GM23338 (cell line): ENCODE data around the gene PRKCI. TPM values are rescaled to one million over a fixed set of nuclear protein-coding genes. Genes with fewer than 3 reads are reported as not detected.

ENCODE experiments used
- ATAC-seq: fragments of 200-7000 bp; cut with Tn5 transposase; 3 replicates; pipeline ENCODE4 v1.9.1; 2020
- DNase-seq: peaks from one replicate; pipeline ENCODE4 v3.0.0-alpha.2; 2015; ENCODE audit warnings: low spot score
- H2AFZ ChIP-seq: fragments of 200-600 bp; sonication (generic); 2 replicates; pipeline ENCODE4 v1.8.0; 2016; ENCODE audit warnings: antibody characterized with exemption, mild to moderate bottlenecking, moderate library complexity
- H3F3A ChIP-seq: fragments of 200-600 bp; sonication (generic); replicated peaks from 2 replicates; pipeline ENCODE4 v1.8.0; 2017; ENCODE audit warnings: antibody characterized with exemption, mixed run types, low read depth
- H3K27ac ChIP-seq: fragments of 200-600 bp; sonication (generic); 2 replicates; pipeline ENCODE4 v1.6.1; 2016; ENCODE audit warnings: low read depth
- H3K27me3 ChIP-seq: fragments of 200-600 bp; sonication (generic); 2 replicates; pipeline ENCODE4 v1.8.0; 2016; ENCODE audit warnings: mild to moderate bottlenecking, mixed run types, moderate library complexity; ENCODE audit not compliant: insufficient read depth
- H3K36me3 ChIP-seq: fragments of 200-600 bp; sonication (generic); 2 replicates; pipeline ENCODE4 v1.8.0; 2016; ENCODE audit warnings: mild to moderate bottlenecking; ENCODE audit not compliant: insufficient read depth
- H3K4me1 ChIP-seq: fragments of 200-600 bp; sonication (generic); 2 replicates; pipeline ENCODE4 v1.8.0; 2016; ENCODE audit warnings: mild to moderate bottlenecking, moderate library complexity; ENCODE audit not compliant: insufficient read depth
- H3K4me2 ChIP-seq: fragments of 200-600 bp; sonication (generic); 2 replicates; pipeline ENCODE4 v1.7.1; 2017; ENCODE audit warnings: mixed run types
- H3K4me3 ChIP-seq: fragments of 200-600 bp; sonication (generic); 2 replicates; pipeline ENCODE4 v1.6.1; 2016; ENCODE audit warnings: mixed run types
- H3K79me2 ChIP-seq: fragments of 200-600 bp; sonication (generic); replicated peaks from 2 replicates; pipeline ENCODE4 v1.8.0; 2017; ENCODE audit warnings: mild to moderate bottlenecking; ENCODE audit not compliant: insufficient read depth
- H3K9me2 ChIP-seq: fragments of 200-600 bp; sonication (generic); 2 replicates; pipeline ENCODE4 v1.8.0; 2017; ENCODE audit not compliant: insufficient read depth
- H4K20me1 ChIP-seq: fragments of 200-600 bp; sonication (generic); replicated peaks from 2 replicates; pipeline ENCODE4 v1.8.0; 2017; ENCODE audit warnings: mild to moderate bottlenecking; ENCODE audit not compliant: insufficient read depth
- H3K27ac Mint-ChIP-seq: 2 replicates; pipeline ENCODE4 v1.8.0; 2020; ENCODE audit warnings: inconsistent platforms, mild to moderate bottlenecking, moderate library complexity, mixed read lengths
- H3K27me3 Mint-ChIP-seq: 3 replicates; pipeline ENCODE4 v1.8.0; 2022; ENCODE audit warnings: low read depth, mild to moderate bottlenecking, moderate library complexity, mixed read lengths, inconsistent platforms; ENCODE audit not compliant: insufficient read depth, poor library complexity
- H3K36me3 Mint-ChIP-seq: 3 replicates; pipeline ENCODE4 v1.8.0; 2021; ENCODE audit warnings: low read depth, mild to moderate bottlenecking, inconsistent platforms, moderate library complexity, mixed read lengths
- H3K4me1 Mint-ChIP-seq: 3 replicates; pipeline ENCODE4 v1.8.0; 2020; ENCODE audit warnings: mild to moderate bottlenecking, inconsistent platforms, mixed read lengths
- H3K4me3 Mint-ChIP-seq: 3 replicates; pipeline ENCODE4 v1.8.0; 2021; ENCODE audit warnings: moderate library complexity, mild to moderate bottlenecking, inconsistent platforms, mixed read lengths
- H3K9me3 Mint-ChIP-seq: 3 replicates; pipeline ENCODE4 v1.8.0; 2020; ENCODE audit warnings: moderate library complexity, mild to moderate bottlenecking, inconsistent platforms, mixed read lengths
- CREB1 ChIP-seq: fragments of 250-450 bp; sonication (Bioruptor Pico); IDR thresholded peaks from 2 replicates; pipeline ENCODE4 v1.5.0; 2020; ENCODE audit warnings: low read depth, mild to moderate bottlenecking, moderate library complexity
- CTCF ChIP-seq, 2 experiments: fragments of 200-600 bp in 1 of 2; sonication (generic) in 1 of 2; conservative IDR thresholded peaks; 2 replicates each; pipeline versions ENCODE4 v1.5.1 to v1.6.1; 2016 to 2017; ENCODE audit warnings: antibody characterized with exemption in 2 of 2, low read depth in 2 of 2, mild to moderate bottlenecking in 2 of 2, moderate library complexity in 1 of 2
- ETS1 ChIP-seq: IDR thresholded peaks from 2 replicates; pipeline ENCODE4 v1.6.1; 2016; ENCODE audit warnings: antibody characterized with exemption
- EZH2 ChIP-seq: fragments of 200-600 bp; sonication (generic); IDR thresholded peaks from one replicate; pipeline ENCODE4 v1.8.0; 2017; ENCODE audit warnings: antibody characterized with exemption, mild to moderate bottlenecking, low read depth; ENCODE audit not compliant: unreplicated experiment
- EZH2phosphoT487 ChIP-seq: fragments of 200-600 bp; sonication (generic); IDR thresholded peaks from one replicate; pipeline ENCODE4 v1.8.1; 2018; ENCODE audit warnings: antibody characterized with exemption; ENCODE audit not compliant: unreplicated experiment
- JUNB ChIP-seq: IDR thresholded peaks from one replicate; pipeline ENCODE4 v1.6.1; 2016; ENCODE audit warnings: antibody characterized with exemption; ENCODE audit not compliant: unreplicated experiment
- NANOG ChIP-seq: IDR thresholded peaks from 2 replicates; pipeline ENCODE4 v1.6.1; 2016; ENCODE audit warnings: antibody characterized with exemption, borderline replicate concordance
- POLR2AphosphoS5 ChIP-seq: IDR thresholded peaks from 2 replicates; pipeline ENCODE4 v1.6.1; 2016; ENCODE audit warnings: antibody characterized with exemption, low read depth
- STAT1 ChIP-seq: IDR thresholded peaks from one replicate; pipeline ENCODE4 v1.6.1; 2016; ENCODE audit warnings: antibody characterized with exemption; ENCODE audit not compliant: unreplicated experiment
- ZNF114 ChIP-seq: fragments of 250-450 bp; sonication (Bioruptor Pico); IDR thresholded peaks from 2 replicates; pipeline ENCODE4 v1.5.0; 2020; ENCODE audit warnings: mild to moderate bottlenecking, moderate library complexity
- ZNF331 ChIP-seq: fragments of 250-450 bp; sonication (Bioruptor Pico); IDR thresholded peaks from 2 replicates; pipeline ENCODE4 v1.5.0; 2020; ENCODE audit warnings: low read depth, mild to moderate bottlenecking, moderate library complexity
- ZNF462 ChIP-seq: fragments of 250-450 bp; sonication (Bioruptor Pico); IDR thresholded peaks from 2 replicates; pipeline ENCODE4 v1.5.0; 2020; ENCODE audit warnings: mild to moderate bottlenecking, moderate library complexity
- polyA plus RNA-seq: library from polyadenylated mRNA; unstranded; fragments of >200 nt; fragmentation: Nextera tagmentation; extraction: Ambion mirVana; gene quantifications from 2 replicates; pipeline ENCODE4 v1.2.1, GENCODE V29; 2016
- total RNA-seq: library from RNA; depleted of rRNA; stranded (reverse); fragments of >200 nt; shearing (Covaris generic); gene quantifications from 2 replicates; pipeline ENCODE4 v1.2.3, GENCODE V29; 2014
- TF ChIP-seq, protein P1 (sequence below): IDR thresholded peaks from one replicate; pipeline ENCODE4 v1.6.1; 2018; ENCODE audit warnings: antibody characterized with exemption; ENCODE audit not compliant: unreplicated experiment

The PRKCI gene
- total and polyA plus RNA-seq, 2 experiments from 2014 or later: 58.0 to 119 TPM

- Histone ChIP-seq H2AFZ (no peak overlapping the region), H3K36me3 (no peaks in the 10 kb centered on the region), H3K79me2 (peaks cover 100% of the 10 kb centered on the region), H3K4me1 (peaks cover 40% of the 10 kb centered on the region), H4K20me1 (peaks cover 55% of the 10 kb centered on the region), H3K27ac (peak overlapping the region; percentile 29; the same call in 1 of the 2 replicates), H3K4me2 (no peak overlapping the region), H3F3A (no peaks in the 10 kb centered on the region), H3K4me3 (no peak overlapping the region), H3K27me3 (no peaks in the 10 kb centered on the region), H3K9me2 (no peaks in the 10 kb centered on the region)
- no peaks in the 10 kb centered on the region; the same call in 2 of the 3 replicates for H3K36me3 Mint-ChIP-seq
- peaks cover 2% of the 10 kb centered on the region for H3K27me3 Mint-ChIP-seq
- no peak overlapping the region for H3K4me3 Mint-ChIP-seq
- 0 out of 2 replicates have a peak overlapping the region, but pooled peaks have one; percentile 0 for H3K27ac Mint-ChIP-seq
- H3K4me1 Mint-ChIP-seq: peaks cover 34% of the 10 kb centered on the region
- no peak for DNase-seq
- TF ChIP-seq NANOG (no peak), EZH2 (no peak), CTCF (conservative IDR thresholded peaks at IDR 0.05; ENCODE audit: low read depth in 2 of 2) (no peak), CREB1 (no peak), ZNF114 (CRISPR knock-in tag) (no peak), ZNF462 (CRISPR knock-in tag) (no peak), EZH2phosphoT487 (no peak), POLR2AphosphoS5 (no peak), STAT1 (no peak), ETS1 (no peak), ZNF331 (CRISPR knock-in tag) (no peak), JUNB (no peak)
- TF ChIP-seq, protein P1, sequence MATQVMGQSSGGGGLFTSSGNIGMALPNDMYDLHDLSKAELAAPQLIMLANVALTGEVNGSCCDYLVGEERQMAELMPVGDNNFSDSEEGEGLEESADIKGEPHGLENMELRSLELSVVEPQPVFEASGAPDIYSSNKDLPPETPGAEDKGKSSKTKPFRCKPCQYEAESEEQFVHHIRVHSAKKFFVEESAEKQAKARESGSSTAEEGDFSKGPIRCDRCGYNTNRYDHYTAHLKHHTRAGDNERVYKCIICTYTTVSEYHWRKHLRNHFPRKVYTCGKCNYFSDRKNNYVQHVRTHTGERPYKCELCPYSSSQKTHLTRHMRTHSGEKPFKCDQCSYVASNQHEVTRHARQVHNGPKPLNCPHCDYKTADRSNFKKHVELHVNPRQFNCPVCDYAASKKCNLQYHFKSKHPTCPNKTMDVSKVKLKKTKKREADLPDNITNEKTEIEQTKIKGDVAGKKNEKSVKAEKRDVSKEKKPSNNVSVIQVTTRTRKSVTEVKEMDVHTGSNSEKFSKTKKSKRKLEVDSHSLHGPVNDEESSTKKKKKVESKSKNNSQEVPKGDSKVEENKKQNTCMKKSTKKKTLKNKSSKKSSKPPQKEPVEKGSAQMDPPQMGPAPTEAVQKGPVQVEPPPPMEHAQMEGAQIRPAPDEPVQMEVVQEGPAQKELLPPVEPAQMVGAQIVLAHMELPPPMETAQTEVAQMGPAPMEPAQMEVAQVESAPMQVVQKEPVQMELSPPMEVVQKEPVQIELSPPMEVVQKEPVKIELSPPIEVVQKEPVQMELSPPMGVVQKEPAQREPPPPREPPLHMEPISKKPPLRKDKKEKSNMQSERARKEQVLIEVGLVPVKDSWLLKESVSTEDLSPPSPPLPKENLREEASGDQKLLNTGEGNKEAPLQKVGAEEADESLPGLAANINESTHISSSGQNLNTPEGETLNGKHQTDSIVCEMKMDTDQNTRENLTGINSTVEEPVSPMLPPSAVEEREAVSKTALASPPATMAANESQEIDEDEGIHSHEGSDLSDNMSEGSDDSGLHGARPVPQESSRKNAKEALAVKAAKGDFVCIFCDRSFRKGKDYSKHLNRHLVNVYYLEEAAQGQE: no peak
- ATAC-seq: no peak; the same call in 2 of the 3 replicates
- H3K9me3 Mint-ChIP-seq: no peaks in the 10 kb centered on the region
Measured at GRCh38 chr3:170228093-170228766, 6.0 kb downstream of the PRKCI start.
